GM18868 (cell line): ENCODE results near the gene OR2T12.
"Not testable (repeated sequence)": the region's sequence is repeated elsewhere in the genome, so short reads cannot be mapped to it uniquely, and the experiment has no call there.

Source experiments
- ATAC-seq: cut with Tn5 transposase; IDR thresholded peaks from one replicate; pipeline ENCODE4 v1.9.1; 2021; ENCODE audit warnings: mild to moderate bottlenecking, moderate library complexity; ENCODE audit not compliant: unreplicated experiment

The OR2T12 gene

GRCh38 chr1:248303324-248303723, at the start of gene OR2T12:
TSS of gene OR2T12 (minus strand) at chr1:248303424. CDS start at chr1:248295578, 7,846 bp downstream.
- ATAC-seq = no peak

GRCh38 chr1:248348475-248348874, 45.3 kb upstream of the OR2T12 start, which contains the start of gene OR14C36:
TSS of gene OR14C36 (plus strand) at chr1:248348775. CDS start at chr1:248348775, 0 bp downstream.
- no peak for ATAC-seq

GRCh38 chr1:248343451-248343850, 40.2 kb upstream of the OR2T12 start:
- ATAC-seq = no peak

- no peak for ATAC-seq
These were observed 21.2 kb upstream of the OR2T12 start, which contains the start of gene OR2M7 for GRCh38 chr1:248324468-248324867. TSS of gene OR2M7 (minus strand) at chr1:248324568. CDS start at chr1:248324568, 0 bp downstream.

GRCh38 chr1:248316796-248317195, 13.6 kb upstream of the OR2T12 start:
- no peak for ATAC-seq

GRCh38 chr1:248306740-248307139, 3.5 kb upstream of the OR2T12 start:
- ATAC-seq = not testable (repeated sequence)

- ATAC-seq = no peak
These were observed 2.9 kb upstream of the OR2T12 start for GRCh38 chr1:248306103-248306502.

GRCh38 chr1:248305672-248306071, 2.4 kb upstream of the OR2T12 start:
- ATAC-seq = not testable (repeated sequence)

GRCh38 chr1:248288391-248288790, 14.8 kb downstream of the OR2T12 start:
- ATAC-seq = no peak

- no peak for ATAC-seq
These were observed 25.3 kb downstream of the OR2T12 start, which contains the start of gene OR2T33 for GRCh38 chr1:248277876-248278275. TSS of gene OR2T33 (minus strand) at chr1:248277976. CDS start at chr1:248273814, 4,162 bp downstream.

GRCh38 chr1:248273225-248273624, 30.0 kb downstream of the OR2T12 start:
- not testable (repeated sequence) for ATAC-seq

- ATAC-seq = no peak
These were observed 35.0 kb downstream of the OR2T12 start for GRCh38 chr1:248268178-248268577.

GRCh38 chr1:248259309-248259708, 43.9 kb downstream of the OR2T12 start:
- not testable (repeated sequence) for ATAC-seq

- ATAC-seq = peak; percentile 90
These were observed 60.0 kb downstream of the OR2T12 start for GRCh38 chr1:248243204-248243603.
